NT2/D1 (cell line): ENCODE results near the gene KLHL3.

Source experiments
- YY1 ChIP-seq: IDR thresholded peaks from 2 replicates; pipeline ENCODE4 v1.6.1; 2011; ENCODE audit not compliant: insufficient read length, insufficient read depth
- ZNF274 ChIP-seq: IDR thresholded peaks from 2 replicates; pipeline ENCODE4 v1.6.1; 2011; ENCODE audit warnings: mild to moderate bottlenecking, low read depth, low read length

DNA sequence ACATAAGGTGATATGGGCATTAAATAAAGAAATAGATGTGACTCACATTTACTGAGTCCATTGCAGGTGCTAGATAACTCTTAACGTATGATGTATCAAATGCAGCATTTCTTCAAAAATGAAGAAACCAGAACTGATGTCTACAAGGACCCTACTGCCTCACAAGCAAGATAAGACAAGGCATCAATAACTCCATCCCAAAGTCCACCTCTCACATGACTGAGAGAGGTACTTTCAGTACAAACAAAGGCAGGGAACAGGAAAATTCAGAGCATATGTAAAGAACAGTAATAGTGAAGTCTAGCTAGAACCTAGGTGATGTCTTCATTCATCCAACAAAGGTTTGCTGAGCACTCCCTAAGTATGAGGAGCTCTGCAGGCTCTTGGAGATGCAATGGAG lies 54.7 kb downstream of the KLHL3 start:
- TF ChIP-seq ZNF274 (no peak), YY1 (no peak)
